Omental fat pad (tissue), 4 donors: ENCODE results near the gene CFDP1. TPM values are rescaled to one million over a fixed set of nuclear protein-coding genes. Genes with fewer than 3 reads are reported as not detected.

Experiments
- ATAC-seq: fragments of 150-250 bp; one replicate; pipeline ENCODE4 v1.9.1; 2016; ENCODE audit warnings: mild to moderate bottlenecking, moderate library complexity; ENCODE audit not compliant: low FRiP score
- DNase-seq: peaks from one replicate; pipeline ENCODE4 v3.0.0-alpha.2; 2019; ENCODE audit warnings: low spot score
- total RNA-seq, 4 donors: library from RNA; depleted of rRNA; stranded (reverse); fragments of >200 nt; gene quantifications; one replicate each; pipeline ENCODE4 v1.1.0, GENCODE V29; 2016
- TF ChIP-seq, protein P1 (sequence below), 3 donors: fragments of 450-650 bp; IDR thresholded peaks; one replicate each; pipeline ENCODE4 v1.5.1; 2016 to 2017; ENCODE audit warnings: antibody characterized with exemption in 3 of 3, mild to moderate bottlenecking in 3 of 3, moderate library complexity in 2 of 3

The CFDP1 gene
- total RNA-seq, 4 donors from 2014 or later = 37.5 to 54.4 (median 49.2) TPM

DNA sequence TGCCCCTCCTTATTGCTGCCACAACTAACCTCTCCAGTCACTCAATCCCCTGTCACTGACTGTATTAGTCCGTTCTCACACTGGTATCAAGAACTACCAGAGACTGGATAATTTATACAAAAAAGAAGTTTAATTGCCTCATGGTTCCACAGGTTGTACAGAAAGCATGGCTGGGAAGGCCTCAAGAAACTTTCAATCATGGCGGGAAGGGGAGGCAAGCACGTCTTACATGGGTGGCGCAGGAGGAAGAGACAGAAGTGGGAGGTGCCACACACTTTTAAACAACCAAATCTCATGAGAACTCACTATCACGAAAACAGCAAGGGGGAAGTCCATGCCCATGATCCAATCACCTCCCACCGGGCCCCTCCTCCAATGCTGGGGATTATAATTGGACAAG, 95.9 kb downstream of the CFDP1 start:
- DNase-seq = no peak
- TF ChIP-seq, protein P1, sequence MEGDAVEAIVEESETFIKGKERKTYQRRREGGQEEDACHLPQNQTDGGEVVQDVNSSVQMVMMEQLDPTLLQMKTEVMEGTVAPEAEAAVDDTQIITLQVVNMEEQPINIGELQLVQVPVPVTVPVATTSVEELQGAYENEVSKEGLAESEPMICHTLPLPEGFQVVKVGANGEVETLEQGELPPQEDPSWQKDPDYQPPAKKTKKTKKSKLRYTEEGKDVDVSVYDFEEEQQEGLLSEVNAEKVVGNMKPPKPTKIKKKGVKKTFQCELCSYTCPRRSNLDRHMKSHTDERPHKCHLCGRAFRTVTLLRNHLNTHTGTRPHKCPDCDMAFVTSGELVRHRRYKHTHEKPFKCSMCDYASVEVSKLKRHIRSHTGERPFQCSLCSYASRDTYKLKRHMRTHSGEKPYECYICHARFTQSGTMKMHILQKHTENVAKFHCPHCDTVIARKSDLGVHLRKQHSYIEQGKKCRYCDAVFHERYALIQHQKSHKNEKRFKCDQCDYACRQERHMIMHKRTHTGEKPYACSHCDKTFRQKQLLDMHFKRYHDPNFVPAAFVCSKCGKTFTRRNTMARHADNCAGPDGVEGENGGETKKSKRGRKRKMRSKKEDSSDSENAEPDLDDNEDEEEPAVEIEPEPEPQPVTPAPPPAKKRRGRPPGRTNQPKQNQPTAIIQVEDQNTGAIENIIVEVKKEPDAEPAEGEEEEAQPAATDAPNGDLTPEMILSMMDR (IDR thresholded peaks at IDR 0.05) = no peak
- no peak for ATAC-seq

DNA sequence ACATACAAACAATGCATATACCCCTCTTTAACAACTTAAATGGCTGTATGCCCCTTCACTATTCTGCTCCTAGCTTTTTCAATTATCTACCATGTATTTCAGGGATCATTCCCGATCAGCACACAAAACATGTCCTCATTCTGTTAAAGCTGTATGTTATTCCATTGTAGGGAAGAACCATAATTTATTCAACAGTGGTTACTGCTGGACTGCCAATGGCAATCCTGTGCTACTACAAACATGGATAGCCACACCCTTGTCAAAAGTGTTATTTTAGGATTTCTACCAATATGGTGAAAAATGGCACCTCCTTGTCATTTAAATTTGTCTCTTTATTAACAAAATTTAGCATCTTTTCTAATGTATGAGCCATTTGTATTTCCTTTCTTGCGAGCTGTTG, 96.8 kb downstream of the CFDP1 start:
- ATAC-seq (no peak), DNase-seq (no peak)
- TF ChIP-seq, protein P1 (IDR thresholded peaks at IDR 0.05) = no peak

DNA sequence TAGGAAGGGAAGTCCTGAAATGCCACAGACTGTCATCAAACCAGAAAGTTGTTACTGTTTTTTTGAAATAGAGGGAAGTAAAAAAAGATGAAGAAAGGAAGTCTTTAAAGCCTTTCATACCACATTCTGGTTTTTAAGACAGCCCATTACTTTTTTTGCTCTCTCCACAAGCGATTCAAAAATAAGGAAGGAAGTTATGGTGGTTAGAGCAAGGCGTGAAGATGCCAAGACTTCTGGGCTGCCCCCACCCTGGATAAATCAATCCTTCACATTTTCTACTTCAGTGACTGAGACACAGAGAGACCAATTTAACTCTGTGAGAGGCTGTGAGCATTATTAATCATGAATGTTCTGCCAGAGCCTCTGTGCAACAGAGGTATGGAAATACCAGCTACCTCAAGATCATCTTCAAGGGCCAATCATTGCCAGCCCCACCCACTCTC, 99.6 kb downstream of the CFDP1 start:
- no peak for ATAC-seq
- DNase-seq = no peak
- TF ChIP-seq, protein P1 (IDR thresholded peaks at IDR 0.05) = no peak

DNA sequence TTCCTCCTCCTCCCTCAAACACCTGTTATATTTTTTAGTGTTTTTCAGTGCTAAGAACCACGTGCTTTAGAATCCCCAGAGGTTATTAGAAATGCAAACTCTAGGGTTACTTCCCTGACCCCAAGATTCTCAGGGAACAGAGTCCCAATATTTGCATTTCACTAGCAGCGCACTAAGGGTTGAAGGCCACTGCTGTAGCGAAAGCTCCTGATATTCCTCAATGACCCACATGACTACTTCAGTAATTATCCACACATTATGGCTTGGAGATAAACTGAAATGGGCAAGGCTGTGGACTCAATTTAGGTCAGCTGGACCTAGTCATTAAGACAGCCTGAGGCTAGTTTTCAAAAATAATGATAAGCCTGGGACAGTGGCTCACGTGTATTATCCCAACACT, 103.4 kb downstream of the CFDP1 start:
- TF ChIP-seq, protein P1 (IDR thresholded peaks at IDR 0.05) = no peak
- no peak for DNase-seq
- no peak for ATAC-seq

DNA sequence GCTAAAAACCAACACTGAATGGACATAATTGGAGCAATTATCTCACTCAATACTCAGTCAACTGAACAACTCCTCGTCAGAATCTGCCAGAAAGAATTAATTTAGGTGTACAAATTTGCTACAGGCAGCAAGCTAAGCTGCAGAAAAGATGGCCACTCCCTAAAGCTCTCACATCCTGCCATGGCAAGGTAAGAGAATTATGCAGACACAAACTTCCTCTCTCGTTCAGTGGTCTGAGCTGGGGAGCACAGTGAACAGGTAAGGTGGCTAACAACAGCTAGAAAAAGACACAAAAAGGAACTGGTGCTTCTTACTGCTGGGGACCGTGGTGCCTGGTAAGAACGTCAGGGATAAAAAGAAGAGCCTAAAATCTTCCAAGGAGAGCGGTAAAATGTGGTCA, 107.0 kb downstream of the CFDP1 start:
- TF ChIP-seq, protein P1 (IDR thresholded peaks at IDR 0.05) = no peak
- ATAC-seq = no peak
- DNase-seq = no peak

DNA sequence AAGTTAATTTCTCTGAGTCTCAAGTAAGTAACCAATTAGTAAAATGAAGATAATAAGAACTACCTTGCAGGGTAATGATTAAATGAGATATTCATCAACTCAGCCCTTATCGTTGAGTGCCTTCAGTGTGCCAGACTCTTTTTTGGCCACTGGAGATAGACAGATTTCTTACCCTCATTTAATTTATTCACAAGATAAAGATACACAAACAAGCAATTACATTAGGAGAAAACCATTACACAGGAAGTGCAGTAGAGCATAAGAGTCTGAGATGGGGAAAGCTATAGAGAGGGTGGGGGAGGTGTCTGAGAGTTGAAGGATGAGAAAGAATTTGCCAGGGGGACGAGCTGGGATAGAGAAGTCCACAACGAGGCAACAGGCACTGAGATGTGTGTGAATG, 109.4 kb downstream of the CFDP1 start:
- DNase-seq (no peak), ATAC-seq (no peak)
- TF ChIP-seq, protein P1 (IDR thresholded peaks at IDR 0.05) = no peak

DNA sequence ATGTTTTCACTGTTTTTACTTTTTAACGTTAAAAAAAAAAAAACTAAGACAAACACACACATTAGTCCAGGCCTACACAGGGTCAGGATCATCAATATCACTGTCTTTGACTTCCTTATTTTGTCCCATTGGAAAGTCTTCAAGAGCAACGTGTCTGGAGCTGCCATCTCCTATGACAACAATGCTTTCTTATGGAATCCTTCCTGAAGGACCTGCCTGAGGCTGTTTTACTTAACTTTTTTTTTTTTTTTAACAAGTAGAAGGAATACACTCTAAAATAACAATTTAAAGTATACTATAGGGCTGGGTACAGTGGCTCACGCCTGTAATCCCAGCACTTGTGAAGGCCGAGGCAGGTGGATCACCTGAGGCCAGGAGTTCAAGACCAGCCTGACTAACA, 110.1 kb downstream of the CFDP1 start:
- ATAC-seq (no peak), DNase-seq (no peak)
- TF ChIP-seq, protein P1 (IDR thresholded peaks at IDR 0.05) = no peak
